HG02840 (cell line): ENCODE results near the gene FAM171A1.
"Not testable (repeated sequence)": the region's sequence is repeated elsewhere in the genome, so short reads cannot be mapped to it uniquely, and the experiment has no call there.

ENCODE experiments used
- ATAC-seq: cut with Tn5 transposase; IDR thresholded peaks from one replicate; pipeline ENCODE4 v1.9.1; 2021; ENCODE audit warnings: mild to moderate bottlenecking, moderate library complexity, moderate number of reproducible peaks; ENCODE audit not compliant: unreplicated experiment, low FRiP score

FAM171A1 gene

GRCh38 chr10:15223174-15223573, 147.9 kb downstream of the FAM171A1 start:
- ATAC-seq = no peak

DNA sequence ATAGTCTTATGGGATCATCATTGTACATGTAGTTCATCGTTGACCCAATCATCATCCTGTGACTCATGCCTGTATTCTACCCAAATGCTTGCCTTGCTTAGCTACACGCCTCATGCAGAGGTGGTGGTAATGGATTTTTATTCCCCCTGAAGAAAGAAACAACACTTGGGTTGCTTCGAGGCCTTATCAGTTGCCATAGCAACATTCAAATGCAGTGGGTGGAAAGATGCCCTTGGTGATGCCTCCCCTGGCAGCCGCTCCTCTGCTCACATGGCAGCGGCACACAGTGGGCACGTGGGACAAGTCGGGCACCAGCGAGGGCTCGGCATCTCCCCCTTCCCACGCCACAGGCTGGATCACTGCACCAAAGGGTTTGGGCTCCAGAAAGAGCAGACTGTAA, 148.6 kb downstream of the FAM171A1 start:
- no peak for ATAC-seq

DNA sequence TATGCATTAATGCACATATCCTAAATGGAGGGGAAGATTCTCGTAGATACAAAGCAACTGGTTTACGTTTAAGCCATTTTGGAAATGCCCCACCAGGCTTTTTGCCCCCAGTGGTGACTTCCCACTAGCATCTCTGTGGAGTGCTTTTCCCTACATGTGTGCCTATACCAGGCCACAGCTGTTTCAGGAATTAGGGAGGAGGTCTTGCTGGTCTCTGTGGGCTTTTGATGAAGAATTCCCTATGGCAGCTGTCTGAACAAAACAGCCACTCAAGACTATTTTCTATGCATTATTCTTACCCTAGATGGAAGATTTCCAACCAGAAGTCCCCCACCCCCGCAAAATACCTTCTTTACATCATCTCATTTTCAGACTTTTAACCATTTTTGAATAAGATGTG, 150.6 kb downstream of the FAM171A1 start:
- no peak for ATAC-seq

DNA sequence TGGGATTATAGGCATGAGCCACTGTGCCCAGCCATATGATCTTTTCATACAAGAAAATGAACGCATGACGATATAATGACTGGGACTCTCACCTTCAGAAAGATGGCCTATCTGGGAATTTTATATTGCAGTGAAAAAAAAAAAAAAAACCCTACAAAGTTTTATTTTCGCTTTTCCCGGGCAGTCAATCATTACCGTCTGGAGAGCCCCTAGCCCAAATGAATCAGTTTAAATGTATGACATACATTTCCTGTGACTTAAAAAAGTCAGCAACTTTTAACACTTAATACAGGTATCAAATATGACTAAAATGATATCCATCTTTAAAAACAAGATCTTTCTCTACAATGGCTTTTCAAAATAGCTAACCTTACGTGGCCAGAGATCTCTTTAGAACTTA, 154.4 kb downstream of the FAM171A1 start:
- no peak for ATAC-seq

DNA sequence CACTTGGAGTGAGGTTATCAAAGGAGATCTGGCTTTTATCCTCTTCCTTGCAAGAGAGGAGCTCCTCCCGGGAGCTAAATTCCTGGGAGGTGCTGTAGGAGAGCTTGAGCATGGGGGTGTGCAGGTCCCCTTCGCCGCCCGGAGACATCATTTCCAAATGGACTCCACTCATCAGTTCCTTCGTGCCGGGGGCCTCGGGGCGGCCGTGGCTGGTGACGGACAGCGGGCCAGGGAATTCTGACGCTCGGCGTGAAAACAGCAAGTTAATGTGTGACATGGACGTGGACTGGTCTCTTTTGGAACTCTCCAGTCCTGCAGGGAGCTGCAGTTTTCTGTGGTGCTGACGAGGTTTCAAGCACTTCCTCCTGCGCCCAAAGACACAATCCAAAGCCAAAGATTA, 156.9 kb downstream of the FAM171A1 start:
- ATAC-seq = no peak

GRCh38 chr10:15213461-15213861, 157.6 kb downstream of the FAM171A1 start:
- no peak for ATAC-seq

DNA sequence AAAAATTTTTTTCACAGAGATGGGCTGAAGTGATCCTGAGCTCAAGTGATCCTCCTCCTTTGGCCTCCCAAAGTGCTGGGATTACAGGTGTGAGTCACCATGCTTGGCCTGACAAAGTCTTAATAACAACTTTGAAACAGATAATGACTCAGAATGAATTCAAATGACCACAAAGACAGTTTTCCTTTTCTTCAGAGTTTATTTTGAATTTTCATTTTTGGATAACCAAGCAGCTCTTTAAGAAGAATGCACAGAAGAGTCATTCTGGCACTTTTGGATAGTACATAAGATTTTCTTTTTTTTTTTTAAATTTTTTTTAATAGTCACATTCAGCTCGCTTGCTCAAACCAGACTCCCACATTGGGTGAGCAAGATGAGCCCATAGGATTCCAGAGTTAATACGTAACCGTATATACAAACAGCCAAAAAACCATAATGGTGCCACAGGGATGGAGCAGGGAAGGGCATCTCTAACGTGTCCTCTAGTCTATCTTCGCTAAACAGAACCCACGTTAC, 159.6 kb downstream of the FAM171A1 start:
- ATAC-seq = no peak

DNA sequence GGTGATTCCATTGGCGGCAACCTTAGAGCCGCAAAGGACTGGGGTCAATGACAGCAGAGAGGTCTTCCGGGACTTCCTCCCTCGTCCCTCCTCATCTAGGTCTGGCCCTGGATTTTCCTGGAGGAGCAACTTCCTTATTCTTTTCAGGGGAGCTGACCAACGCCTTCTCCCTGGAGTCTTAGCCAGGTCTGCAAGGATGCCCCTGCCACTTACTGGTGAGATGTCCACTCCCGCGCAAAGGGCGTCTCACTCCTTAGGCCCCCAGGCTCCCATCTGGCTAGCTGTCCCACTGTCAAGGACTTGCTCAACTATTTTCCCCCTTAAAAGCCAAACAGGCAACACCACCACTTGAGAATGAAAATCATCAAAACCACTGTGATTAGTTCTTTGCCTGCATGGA, 160.6 kb downstream of the FAM171A1 start:
- ATAC-seq = no peak

DNA sequence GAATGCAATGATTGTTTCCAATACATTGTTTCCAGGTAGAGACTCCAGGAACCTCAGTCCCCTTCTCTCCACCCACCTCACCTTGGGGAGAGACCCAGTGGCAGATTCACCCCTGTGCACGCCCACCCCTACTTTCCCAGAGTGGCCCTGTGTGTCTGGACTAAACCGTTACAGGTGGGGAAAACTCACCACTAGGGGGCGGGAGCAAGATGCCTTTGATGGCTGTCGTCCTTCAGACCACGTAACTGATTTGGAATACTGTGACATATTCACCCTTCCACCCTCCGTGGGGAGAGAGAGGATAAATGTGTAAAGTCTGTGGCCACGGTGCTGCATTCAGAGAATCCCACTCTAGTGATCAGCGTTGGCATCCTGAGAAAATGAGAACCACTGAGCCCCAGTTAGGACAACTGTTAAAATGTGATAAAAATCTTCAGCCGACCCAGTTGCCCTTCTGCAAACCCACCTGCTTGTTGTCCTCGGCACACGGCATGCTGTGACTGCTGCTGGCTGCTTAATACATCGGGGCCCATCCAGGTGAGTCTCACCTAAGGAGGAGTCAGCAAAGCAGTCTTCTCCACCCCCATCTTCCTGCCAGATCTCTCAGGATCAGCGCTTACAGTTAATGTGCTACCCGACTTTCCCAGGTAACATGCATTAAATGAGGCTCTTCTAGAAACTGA, 161.1 kb downstream of the FAM171A1 start:
- no peak for ATAC-seq

- no peak for ATAC-seq
Observed at GRCh38 chr10:15208221-15208620, 162.9 kb downstream of the FAM171A1 start.

GRCh38 chr10:15207410-15207809, 163.7 kb downstream of the FAM171A1 start:
- not testable (repeated sequence) for ATAC-seq

- ATAC-seq = no peak
Observed at GRCh38 chr10:15202639-15203038, 168.4 kb downstream of the FAM171A1 start.

- ATAC-seq = not testable (repeated sequence)
Observed at GRCh38 chr10:15202301-15202621, 168.8 kb downstream of the FAM171A1 start.

DNA sequence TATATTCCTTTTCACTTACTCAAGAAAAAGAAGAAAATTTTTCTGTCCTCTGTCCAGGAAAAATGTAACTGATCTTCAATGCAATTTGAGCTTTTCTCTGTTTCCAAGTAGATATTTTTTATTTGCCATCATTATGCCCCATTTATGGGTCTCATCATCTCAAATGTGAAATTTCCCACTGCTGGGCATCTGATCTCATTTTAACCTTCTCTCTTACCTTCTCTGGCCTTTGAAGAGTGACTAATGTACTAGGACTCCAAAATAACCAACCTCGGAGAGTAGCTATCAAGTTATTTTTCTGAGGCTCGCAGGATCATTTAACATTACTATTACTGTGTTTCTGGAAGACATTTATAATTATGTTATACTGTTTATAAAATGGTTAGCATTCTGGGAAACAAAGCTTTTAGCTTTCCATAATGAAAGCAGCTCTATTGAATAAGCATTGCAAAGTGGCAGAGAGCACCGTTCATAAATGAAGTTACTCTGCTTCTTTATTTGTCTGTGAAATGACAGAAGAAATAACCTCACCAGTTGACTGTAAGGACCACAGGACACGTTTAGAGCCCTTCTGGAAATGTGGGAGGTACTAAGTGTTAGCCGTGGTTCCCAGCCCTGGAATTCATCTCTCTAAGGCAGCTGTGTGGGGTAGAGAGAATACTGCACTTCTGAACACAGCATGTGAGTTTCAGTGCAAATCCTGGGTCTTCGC, 169.3 kb downstream of the FAM171A1 start:
- ATAC-seq = no peak

- no peak for ATAC-seq
Observed at GRCh38 chr10:15200626-15201025, 170.5 kb downstream of the FAM171A1 start.

- no peak for ATAC-seq
Observed at GRCh38 chr10:15197911-15198310, 173.2 kb downstream of the FAM171A1 start.

DNA sequence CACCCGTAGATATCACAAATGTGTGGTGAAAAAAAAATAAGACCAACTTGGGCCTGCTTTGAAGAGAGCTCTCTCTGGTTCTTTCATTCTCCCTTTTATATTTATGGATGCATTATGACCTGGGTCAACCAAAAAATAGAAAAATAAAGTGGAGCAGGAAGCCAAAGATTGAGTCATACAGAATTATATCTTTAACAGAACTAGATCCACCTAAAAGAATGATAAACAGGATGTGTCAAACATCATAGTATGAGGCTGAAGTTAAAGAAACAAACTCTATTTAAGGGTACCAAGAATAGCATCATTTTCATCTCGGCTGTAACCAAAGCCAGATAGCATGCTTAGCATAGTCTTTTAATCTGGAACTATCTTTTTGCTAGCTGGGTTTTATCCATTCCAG, 173.8 kb downstream of the FAM171A1 start:
- no peak for ATAC-seq

DNA sequence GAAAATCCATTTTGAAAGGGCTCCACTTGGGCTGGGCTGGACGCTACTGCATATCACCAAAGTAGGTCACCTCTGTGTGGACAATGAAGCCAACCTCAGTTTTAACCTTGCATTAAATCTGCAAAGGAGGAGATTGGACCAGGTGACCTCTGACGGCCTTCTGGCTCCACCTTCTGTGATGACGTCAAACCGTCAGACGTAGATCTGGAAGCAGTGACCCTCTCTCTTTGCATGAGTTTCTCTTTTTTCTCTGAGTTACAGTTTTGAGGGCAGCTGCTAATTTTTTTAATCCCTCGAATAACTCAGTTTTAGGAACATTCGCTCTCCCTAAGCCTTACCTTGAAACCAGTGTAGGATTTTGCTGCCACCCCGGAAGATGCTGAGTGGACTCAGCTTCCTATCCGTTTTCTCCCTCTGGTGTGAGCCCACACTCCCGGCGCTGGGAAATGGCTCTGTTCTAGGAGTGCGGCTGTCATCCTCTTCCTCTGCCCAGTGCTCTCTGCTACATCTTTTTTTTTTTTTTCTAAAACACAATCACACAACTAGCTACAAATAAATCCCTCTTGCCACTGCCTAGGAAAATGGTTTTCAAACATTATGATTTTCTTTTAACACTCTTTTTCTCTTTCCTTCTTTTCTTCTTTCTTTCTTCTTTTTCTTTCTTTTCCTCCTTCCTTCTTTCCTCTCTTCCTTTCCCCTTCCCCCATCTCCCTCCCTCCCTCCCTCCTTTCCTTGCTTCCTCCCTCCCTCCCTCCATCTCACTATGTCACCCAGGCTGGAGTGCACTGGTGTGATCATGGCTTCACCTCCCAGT, 174.9 kb downstream of the FAM171A1 start:
- no peak for ATAC-seq

- ATAC-seq = no peak
Observed at GRCh38 chr10:15189133-15189885, 181.8 kb downstream of the FAM171A1 start.

GRCh38 chr10:15188603-15189002, 182.5 kb downstream of the FAM171A1 start:
- no peak for ATAC-seq
